Cerebellar nuclear complex (tissue), 1 donor: ENCODE results near the gene ZNF154.

Experiments
- DNase-seq, 2 experiments: peaks; one replicate each; lab custom pipeline; 2025; lab: John Stamatoyannopoulos, UW

The ZNF154 gene

GRCh38 chr19:57675881-57676280, 33.1 kb downstream of the ZNF154 start:
- no peak for DNase-seq

GRCh38 chr19:57672466-57672865, 36.5 kb downstream of the ZNF154 start:
- no peak for DNase-seq

- DNase-seq: no peak
These were observed 37.7 kb downstream of the ZNF154 start for GRCh38 chr19:57671124-57671895.

- no peak for DNase-seq
These were observed 40.4 kb downstream of the ZNF154 start, which contains the start of gene ZSCAN4 for GRCh38 chr19:57668635-57669034. Gene ZSCAN4, plus strand, starts transcription at chr19:57668935. Its CDS starts 7,211 bp downstream, at chr19:57676146.

GRCh38 chr19:57667228-57667627, 41.8 kb downstream of the ZNF154 start:
- no peak for DNase-seq

GRCh38 chr19:57665261-57665806, 43.7 kb downstream of the ZNF154 start:
- no peak for DNase-seq

GRCh38 chr19:57664269-57665127, 44.5 kb downstream of the ZNF154 start:
- peak in 1 of 2 experiments; percentile 43 for DNase-seq

- no peak for DNase-seq
These were observed 52.7 kb downstream of the ZNF154 start for GRCh38 chr19:57656346-57656745.

GRCh38 chr19:57655443-57655842, 53.6 kb downstream of the ZNF154 start:
- DNase-seq: no peak

GRCh38 chr19:57653689-57654088, 55.3 kb downstream of the ZNF154 start:
- no peak for DNase-seq

- DNase-seq: no peak
These were observed 57.4 kb downstream of the ZNF154 start for GRCh38 chr19:57651654-57651996.

- no peak for DNase-seq
These were observed 60.5 kb downstream of the ZNF154 start for GRCh38 chr19:57648331-57649003.
